A673 (cell line): Measurements from ENCODE around the gene RAB11A. TPM values are rescaled to one million over a fixed set of nuclear protein-coding genes. Genes with fewer than 3 reads are reported as not detected.

ENCODE experiments used
- BruUV-seq: library from RNA; stranded (reverse); fragments of 400-500 nt; replicated peaks from 2 replicates; lab custom pipeline; 2021; lab: Mats Ljungman, UMichigan
- CTCF ChIA-PET: fragments of 300-600 bp; sonication (Branson Sonifier 250); formaldehyde crosslinking; loops from one replicate; lab custom pipeline; 2022; ENCODE audit warnings: antibody characterized with exemption; lab: Charles Lee
- POLR2A ChIA-PET: fragments of 300-600 bp; sonication (Branson Sonifier 250); formaldehyde crosslinking; loops from one replicate; lab custom pipeline; 2022; ENCODE audit warnings: antibody characterized with exemption; ENCODE audit not compliant: low non-redundant PET; lab: Charles Lee
- DNase-seq: peaks from one replicate; pipeline ENCODE4 v3.0.0-alpha.2; 2015; ENCODE audit warnings: low spot score
- H3K27ac ChIP-seq: fragments of 200-600 bp; sonication (generic); 2 replicates; pipeline ENCODE4 v1.5.1; 2016; ENCODE audit warnings: mixed run types, low read depth, mild to moderate bottlenecking, mixed read lengths, antibody characterized with exemption, low read length; ENCODE audit not compliant: poor library complexity, severe bottlenecking
- H3K27me3 ChIP-seq: fragments of 200-600 bp; sonication (generic); replicated peaks from 2 replicates; pipeline ENCODE4 v1.6.1; 2017; ENCODE audit warnings: mixed run types, low read depth, mild to moderate bottlenecking, mixed read lengths, antibody characterized with exemption, low read length; ENCODE audit not compliant: insufficient read depth, poor library complexity
- H3K36me3 ChIP-seq: fragments of 200-600 bp; sonication (generic); 2 replicates; pipeline ENCODE4 v1.6.1; 2016; ENCODE audit warnings: mixed run types, mild to moderate bottlenecking, mixed read lengths, antibody characterized with exemption, low read length; ENCODE audit not compliant: insufficient read depth, poor library complexity, severe bottlenecking
- H3K4me1 ChIP-seq: fragments of 200-600 bp; sonication (generic); 2 replicates; pipeline ENCODE4 v1.6.1; 2017; ENCODE audit warnings: mixed run types, mild to moderate bottlenecking, mixed read lengths, antibody characterized with exemption, low read length; ENCODE audit not compliant: insufficient read depth, poor library complexity, severe bottlenecking
- H3K4me3 ChIP-seq: fragments of 200-600 bp; sonication (generic); 2 replicates; pipeline ENCODE4 v1.5.1; 2016; ENCODE audit warnings: low read depth, mixed run types, mild to moderate bottlenecking, mixed read lengths, low read length; ENCODE audit not compliant: poor library complexity, severe bottlenecking
- H3K9me3 ChIP-seq: fragments of 200-600 bp; sonication (generic); 2 replicates; pipeline ENCODE4 v1.6.1; 2016; ENCODE audit warnings: mixed run types, low read depth, mild to moderate bottlenecking, mixed read lengths, antibody characterized with exemption, low read length; ENCODE audit not compliant: poor library complexity, severe bottlenecking
- CTCF ChIP-seq: fragments of 300-800, 200-600 bp; sonication (generic); conservative IDR thresholded peaks from 2 replicates; pipeline ENCODE4 v1.5.1; 2017; ENCODE audit warnings: low read depth, mild to moderate bottlenecking, antibody characterized with exemption, low read length, moderate library complexity, mixed read lengths
- EZH2 ChIP-seq: fragments of 200-600 bp; sonication (generic); IDR thresholded peaks from 2 replicates; pipeline ENCODE4 v1.6.1; 2017; ENCODE audit warnings: borderline replicate concordance, low read depth, mild to moderate bottlenecking, mixed read lengths, antibody characterized with exemption, low read length; ENCODE audit not compliant: poor library complexity, severe bottlenecking
- intact Hi-C: fragments of 100-400 bp; cut with micrococcal nuclease; formaldehyde crosslinking; loops from one replicate; pipeline ENCODE4 v1.10.0; 2022; ENCODE audit not compliant: unreplicated experiment
- total RNA-seq: library from RNA; stranded (reverse); gene quantifications from 2 replicates; pipeline ENCODE4 v1.2.3, GENCODE V29; 2021

RAB11A gene
- total RNA-seq, 1 experiment from 2014 or later = 227 TPM

- H3K27me3 ChIP-seq = no peaks in the 10 kb centered on the region
- no peaks in the 10 kb centered on the region for H3K36me3 ChIP-seq
- no peak overlapping the region for H3K27ac ChIP-seq
- no peaks in the 10 kb centered on the region for H3K4me1 ChIP-seq
- H3K4me3 ChIP-seq = no peak overlapping the region
- no peaks in the 10 kb centered on the region for H3K9me3 ChIP-seq
- TF ChIP-seq CTCF (no peak), EZH2 (no peak)
- no peak for DNase-seq
- CTCF ChIA-PET = no interaction called here
- intact Hi-C loops = no loop called here
- no TSS peak for BruUV-seq
- POLR2A ChIA-PET = no interaction called here
Measured at GRCh38 chr15:65936282-65936681, 67.0 kb downstream of the RAB11A start.

GRCh38 chr15:65937054-65937453 is 67.8 kb downstream of the RAB11A start:
- no TSS peak for BruUV-seq
- intact Hi-C loops = no loop called here

GRCh38 chr15:65937476-65937875 is 68.2 kb downstream of the RAB11A start:
- no peak overlapping the region for H3K27ac ChIP-seq
- no peak for TF ChIP-seq CTCF
- no peak for TF ChIP-seq EZH2
- H3K27me3 ChIP-seq = no peaks in the 10 kb centered on the region
- intact Hi-C loops = no loop called here
- no peaks in the 10 kb centered on the region for H3K4me1 ChIP-seq
- H3K4me3 ChIP-seq = no peak overlapping the region
- no peak for DNase-seq
- ChIA-PET POLR2A (no interaction called here), CTCF (interaction anchor here (0.5 kb wide), 1 partner anchor 145 kb away, joined by 8 read pairs; no protein-coding TSS in a partner anchor)
- no TSS peak for BruUV-seq
- no peaks in the 10 kb centered on the region for H3K9me3 ChIP-seq
- H3K36me3 ChIP-seq = no peaks in the 10 kb centered on the region

More at GRCh38 chr15:65937054-65937453, 67.8 kb downstream of the RAB11A start:
- no peak overlapping the region for H3K4me3 ChIP-seq
- no peak for DNase-seq
- H3K36me3 ChIP-seq = no peaks in the 10 kb centered on the region
- TF ChIP-seq CTCF = no peak
- TF ChIP-seq EZH2 = no peak
- no peak overlapping the region for H3K27ac ChIP-seq
- no peaks in the 10 kb centered on the region for H3K4me1 ChIP-seq
- CTCF ChIA-PET = interaction anchor here (0.5 kb wide), 1 partner anchor 145 kb away, joined by 8 read pairs; no protein-coding TSS in a partner anchor
- no peaks in the 10 kb centered on the region for H3K9me3 ChIP-seq
- H3K27me3 ChIP-seq = no peaks in the 10 kb centered on the region
- POLR2A ChIA-PET = no interaction called here
